Spleen (tissue), 7 donors: ENCODE measurements around the gene MYH7.

Experiments used
- CTCF ChIP-seq, 11 experiments: fragments of 200-600 bp in 7 of 11; fragments of 450-650 bp in 4 of 11; sonication (generic) in 4 of 11; IDR thresholded peaks in 8 of 11; conservative IDR thresholded peaks in 3 of 11; 1 replicate in 7 of 11; 2 replicates in 4 of 11; pipeline versions ENCODE4 v1.4.0 to v1.8.0; 2016 to 2021; ENCODE audit warnings: antibody characterized with exemption in 11 of 11, inconsistent platforms in 4 of 11, mild to moderate bottlenecking in 1 of 11
- POLR2A ChIP-seq, 3 donors: fragments of 450-650 bp; IDR thresholded peaks; one replicate each; pipeline ENCODE4 v1.5.1; 2017; ENCODE audit warnings: antibody characterized with exemption in 3 of 3, mild to moderate bottlenecking in 1 of 3
- POLR2AphosphoS5 ChIP-seq, 3 donors: sonication (generic); formaldehyde crosslinking; IDR thresholded peaks; one replicate each; pipeline ENCODE4 v1.5.1; 2017; ENCODE audit warnings: antibody characterized with exemption in 3 of 3
- donor health status: DM: no; HTN: no; CAD: no; lungs with moderate emphysema.
- donor health status: DM: no; HTN: no; CAD: no.
- donor health status: DM: no; HTN: no; CAD: no.

DNA sequence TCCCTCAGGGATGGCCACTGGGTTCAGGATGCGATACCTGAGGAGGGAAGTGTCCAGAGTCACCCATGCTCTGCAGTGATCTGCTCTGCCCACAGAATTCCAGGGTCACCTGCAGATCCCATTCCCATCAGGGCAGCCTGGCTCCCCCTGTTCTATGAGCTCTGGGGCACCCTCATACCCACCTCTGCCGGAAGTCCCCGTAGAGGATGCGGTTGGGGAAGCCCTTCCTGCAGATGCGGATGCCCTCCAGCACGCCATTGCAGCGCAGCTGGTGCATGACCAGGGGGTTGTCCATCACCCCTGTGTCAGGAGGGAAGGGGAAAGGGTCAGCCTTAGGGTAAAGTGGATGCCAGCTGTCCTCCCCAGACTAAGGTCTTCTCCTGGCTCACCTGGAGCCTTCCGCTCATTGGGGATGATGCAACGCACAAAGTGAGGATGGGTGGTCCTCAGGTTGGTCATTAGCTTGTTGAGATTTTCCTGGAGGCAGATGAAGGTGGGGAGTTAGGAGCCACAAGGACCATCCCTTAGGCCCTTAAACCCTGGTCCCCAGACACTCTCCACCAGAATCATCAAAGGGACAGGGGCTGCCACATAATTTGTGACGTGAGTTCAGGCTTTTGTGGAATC lies 38.6 kb downstream of the MYH7 start:
- TF ChIP-seq POLR2AphosphoS5 (IDR thresholded peaks at IDR 0.05) (no peak), CTCF (IDR thresholded peaks at IDR 0.05 in 8 of 11, conservative IDR thresholded peaks at IDR 0.05 in 3 of 11) (no peak), POLR2A (IDR thresholded peaks at IDR 0.05) (no peak)
